Smooth muscle cell (in vitro differentiated cells): ENCODE results near the gene CAPRIN2. TPM values are rescaled to one million over a fixed set of nuclear protein-coding genes. Genes with fewer than 3 reads are reported as not detected.

Experiments
- DNase-seq: peaks from one replicate; lab custom pipeline; 2025; ENCODE audit not compliant: unreplicated experiment; lab: John Stamatoyannopoulos, UW
- H2AFZ ChIP-seq: fragments of 200-600 bp; sonication (generic); 2 replicates; pipeline ENCODE4 v1.6.0; 2016; ENCODE audit warnings: antibody characterized with exemption, low read depth, mild to moderate bottlenecking
- H3F3A ChIP-seq: fragments of 200-600 bp; sonication (generic); 2 replicates; pipeline ENCODE4 v1.6.0; 2017; ENCODE audit warnings: antibody characterized with exemption, low read depth
- H3K27ac ChIP-seq: fragments of 200-600 bp; sonication (generic); 2 replicates; pipeline ENCODE4 v1.5.1; 2016; ENCODE audit warnings: low read depth, mild to moderate bottlenecking
- H3K27me3 ChIP-seq: fragments of 200-600 bp; sonication (generic); 2 replicates; pipeline ENCODE4 v1.6.1; 2016; ENCODE audit warnings: low read depth, mild to moderate bottlenecking
- H3K36me3 ChIP-seq: fragments of 200-600 bp; sonication (generic); 2 replicates; pipeline ENCODE4 v1.5.1; 2016; ENCODE audit warnings: low read depth
- H3K4me1 ChIP-seq: fragments of 200-600 bp; sonication (generic); 2 replicates; pipeline ENCODE4 v1.5.1; 2016; ENCODE audit warnings: low read depth
- H3K4me2 ChIP-seq: fragments of 200-600 bp; sonication (generic); 2 replicates; pipeline ENCODE4 v1.6.0; 2016; ENCODE audit warnings: mild to moderate bottlenecking
- H3K4me3 ChIP-seq: fragments of 200-600 bp; sonication (generic); 2 replicates; pipeline ENCODE4 v1.5.1; 2016; ENCODE audit warnings: mild to moderate bottlenecking
- H3K79me2 ChIP-seq: fragments of 200-600 bp; sonication (generic); 2 replicates; pipeline ENCODE4 v1.6.0; 2016; ENCODE audit warnings: low read depth, mild to moderate bottlenecking
- H3K9ac ChIP-seq: fragments of 200-600 bp; sonication (generic); 2 replicates; pipeline ENCODE4 v1.6.0; 2016; ENCODE audit warnings: low read depth
- H3K9me3 ChIP-seq: fragments of 200-600 bp; sonication (generic); replicated peaks from 2 replicates; pipeline ENCODE4 v1.5.1; 2016; ENCODE audit warnings: low read depth
- H4K20me1 ChIP-seq: fragments of 200-600 bp; sonication (generic); 2 replicates; pipeline ENCODE4 v1.6.0; 2016; ENCODE audit warnings: low read depth
- CTCF ChIP-seq: fragments of 200-600 bp; sonication (generic); IDR thresholded peaks from 2 replicates; pipeline ENCODE4 v1.5.1; 2017; ENCODE audit warnings: borderline replicate concordance, mild to moderate bottlenecking, antibody characterized with exemption; ENCODE audit not compliant: insufficient read depth, poor library complexity, severe bottlenecking
- WGBS: methylation state at CpG from one replicate; pipeline ENCODE4 v1.1.7; 2016; ENCODE audit warnings: low lambda C conversion rate; 5-methylcytosine and 5-hydroxymethylcytosine counted together
- polyA plus RNA-seq: library from polyadenylated mRNA; unstranded; fragments of >200 nt; fragmentation: Nextera tagmentation; extraction: Ambion mirVana; gene quantifications from 2 replicates; pipeline ENCODE4 v1.2.1, GENCODE V29; 2016
- total RNA-seq: library from RNA; depleted of rRNA; stranded (reverse); fragments of >200 nt; gene quantifications from 2 replicates; pipeline ENCODE4 v1.2.3, GENCODE V29; 2014

The CAPRIN2 gene
- total and polyA plus RNA-seq, 2 experiments from 2014 or later: 14.7 to 31.0 TPM

- H3K9me3 ChIP-seq: no peaks in the 10 kb centered on the region
- no peak overlapping the region for H3K9ac ChIP-seq
- H3K27ac ChIP-seq: no peak overlapping the region
- peaks cover 15% of the 10 kb centered on the region for H4K20me1 ChIP-seq
- DNase-seq: no peak
- peaks cover 5% of the 10 kb centered on the region for H3K4me1 ChIP-seq
- H3F3A ChIP-seq: peaks cover 7% of the 10 kb centered on the region
- H3K36me3 ChIP-seq: no peaks in the 10 kb centered on the region
- H3K79me2 ChIP-seq: peaks cover 24% of the 10 kb centered on the region
- H2AFZ ChIP-seq: no peak overlapping the region
- no peak for TF ChIP-seq CTCF
- H3K4me3 ChIP-seq: no peak overlapping the region
- no peaks in the 10 kb centered on the region for H3K27me3 ChIP-seq
- 96% methylated on average over 10 of the region's 10 CpGs for WGBS
- no peak overlapping the region for H3K4me2 ChIP-seq
Observed at GRCh38 chr12:30756074-30756473, 1.3 kb upstream of the CAPRIN2 start.

DNA sequence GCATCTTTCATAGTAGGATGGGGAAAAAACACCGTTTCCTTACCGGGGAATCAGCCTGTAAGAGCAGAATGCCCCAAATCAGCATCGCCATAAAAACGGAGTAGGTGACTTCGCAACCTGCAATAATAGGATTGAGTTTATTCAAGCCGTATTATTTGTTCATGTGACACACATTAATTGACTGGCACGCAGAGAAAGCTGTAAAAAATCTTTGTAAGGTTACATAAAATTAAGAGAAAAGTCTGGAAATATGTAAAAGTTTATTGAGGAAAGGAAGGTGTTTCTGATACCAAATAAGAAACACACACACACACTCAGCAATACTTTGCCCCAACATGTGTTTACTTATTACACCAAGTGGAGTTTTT lies 628 bp upstream of the CAPRIN2 start:
- Histone ChIP-seq H3K27ac (no peak overlapping the region), H3K4me1 (peaks cover 5% of the 10 kb centered on the region), H3K9me3 (no peaks in the 10 kb centered on the region), H3F3A (peaks cover 7% of the 10 kb centered on the region), H3K9ac (peak overlapping the region; percentile 64), H3K36me3 (no peaks in the 10 kb centered on the region), H3K4me3 (peak overlapping the region; percentile 66), H3K79me2 (peaks cover 30% of the 10 kb centered on the region), H2AFZ (peak overlapping the region; percentile 97), H4K20me1 (peaks cover 20% of the 10 kb centered on the region), H3K27me3 (no peaks in the 10 kb centered on the region), H3K4me2 (peak overlapping the region; percentile 98)
- WGBS: 15% methylated on average over 7 of the region's 7 CpGs
- TF ChIP-seq CTCF: no peak
- no peak for DNase-seq

- H3K4me3 ChIP-seq: peak overlapping the region; percentile 66
- H3K9me3 ChIP-seq: no peaks in the 10 kb centered on the region
- peaks cover 5% of the 10 kb centered on the region for H3K4me1 ChIP-seq
- TF ChIP-seq CTCF: no peak
- H3K36me3 ChIP-seq: no peaks in the 10 kb centered on the region
- peaks cover 7% of the 10 kb centered on the region for H3F3A ChIP-seq
- DNase-seq: no peak
- peaks cover 24% of the 10 kb centered on the region for H4K20me1 ChIP-seq
- H3K27ac ChIP-seq: no peak overlapping the region
- peak overlapping the region; percentile 98 for H3K4me2 ChIP-seq
- peak overlapping the region; percentile 16 for H3K9ac ChIP-seq
- H3K27me3 ChIP-seq: no peaks in the 10 kb centered on the region
- peaks cover 33% of the 10 kb centered on the region for H3K79me2 ChIP-seq
- peak overlapping the region; percentile 64 for H2AFZ ChIP-seq
- WGBS: 1% methylated on average over 23 of the region's 40 CpGs
Observed at GRCh38 chr12:30754383-30754749, 385 bp downstream of the CAPRIN2 start.

DNA sequence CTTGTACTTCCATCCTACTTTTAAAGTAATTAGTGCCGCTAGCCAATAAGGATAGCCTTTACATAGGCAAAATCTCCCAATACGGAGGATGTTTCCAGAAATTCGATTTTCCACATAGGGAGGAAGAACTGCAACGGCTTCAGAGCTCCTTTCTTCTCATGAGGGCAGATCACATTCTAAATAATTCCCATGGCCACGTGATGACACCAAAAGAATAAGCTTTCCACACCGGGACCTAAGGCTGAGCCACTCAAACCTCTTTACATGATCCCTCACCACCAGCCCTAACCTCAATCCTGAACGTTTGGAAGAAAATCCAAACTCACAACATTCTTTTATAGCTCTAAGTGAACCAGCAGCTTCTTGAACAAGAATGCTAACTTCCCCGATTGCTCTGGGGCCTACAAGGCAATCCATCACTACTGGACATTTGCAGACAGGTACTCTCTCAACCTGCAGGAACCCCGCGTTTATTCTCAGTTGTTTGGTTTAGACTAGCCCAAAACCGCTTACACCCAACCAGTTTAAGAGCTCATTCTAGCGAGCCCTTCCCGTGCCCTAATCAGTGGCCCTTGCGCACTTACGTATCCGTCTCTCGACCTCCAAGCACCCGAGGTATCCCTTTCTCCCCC lies 884 bp downstream of the CAPRIN2 start:
- peak overlapping the region; percentile 98 for H3K4me2 ChIP-seq
- peaks cover 38% of the 10 kb centered on the region for H3K79me2 ChIP-seq
- TF ChIP-seq CTCF: no peak
- peaks cover 5% of the 10 kb centered on the region for H3K4me1 ChIP-seq
- DNase-seq: no peak
- peaks cover 27% of the 10 kb centered on the region for H4K20me1 ChIP-seq
- peaks cover 7% of the 10 kb centered on the region for H3F3A ChIP-seq
- H3K9me3 ChIP-seq: no peaks in the 10 kb centered on the region
- H3K9ac ChIP-seq: peak overlapping the region; percentile 16
- peak overlapping the region; percentile 66 for H3K4me3 ChIP-seq
- no peak overlapping the region for H3K27ac ChIP-seq
- no peaks in the 10 kb centered on the region for H3K36me3 ChIP-seq
- H2AFZ ChIP-seq: peak overlapping the region; percentile 64
- no peaks in the 10 kb centered on the region for H3K27me3 ChIP-seq
- WGBS: 6% methylated on average over 18 of the region's 18 CpGs
